ENCODE data around the gene TMEM185B. TPM values are rescaled to one million over a fixed set of nuclear protein-coding genes. Genes with fewer than 3 reads are reported as not detected.

The TMEM185B gene
- total RNA-seq, 1 donor from 2014 or later: 27.9 TPM

- Histone ChIP-seq H2AFZ (ENCODE audit: low read depth, low read length) (peak overlapping the region; percentile 89), H3K27ac (ENCODE audit: low read depth, low read length) (peak overlapping the region; percentile 86), H3K27me3 (ENCODE audit: insufficient read depth, low read length) (no peaks in the 10 kb centered on the region), H3K4me2 (ENCODE audit: low read length) (peak overlapping the region; percentile 85), H3K4me1 (ENCODE audit: insufficient read depth, low read length) (peaks cover 4% of the 10 kb centered on the region), H3K9me3 (ENCODE audit: insufficient read depth, low read depth, low read length) (peaks cover 7% of the 10 kb centered on the region), H3K9ac (ENCODE audit: low read length) (peak overlapping the region; percentile 79), H3K36me3 (ENCODE audit: insufficient read depth, low read length) (no peaks in the 10 kb centered on the region), H3K79me2 (ENCODE audit: insufficient read depth, low read length) (peaks cover 21% of the 10 kb centered on the region), H4K20me1 (ENCODE audit: insufficient read depth, low read length) (peaks cover 31% of the 10 kb centered on the region), H3K4me3 (ENCODE audit: insufficient read depth, low read depth, low read length) (peak overlapping the region; percentile 66)
- FAIRE-seq (no peak), DNase-seq (ENCODE audit: low read depth) (no peak)
- H3K27me3 Mint-ChIP-seq (ENCODE audit: low read depth, unreplicated experiment): peaks cover 26% of the 10 kb centered on the region
- H3K27ac Mint-ChIP-seq (ENCODE audit: unreplicated experiment): peak overlapping the region; percentile 80
- peaks cover 11% of the 10 kb centered on the region for H3K9me3 Mint-ChIP-seq (ENCODE audit: unreplicated experiment)
- H3K4me3 Mint-ChIP-seq (ENCODE audit: unreplicated experiment): peak overlapping the region; percentile 90
- TF ChIP-seq EZH2 (IDR thresholded peaks at IDR 0.05; ENCODE audit: insufficient read depth, low read length): no peak
- TF ChIP-seq CTCF (IDR thresholded peaks at IDR 0.05; ENCODE audit: insufficient read depth, low read depth, low read length): no peak
- H3K36me3 Mint-ChIP-seq (ENCODE audit: low read depth, unreplicated experiment): peaks cover 7% of the 10 kb centered on the region
- peaks cover 16% of the 10 kb centered on the region for H3K4me1 Mint-ChIP-seq (ENCODE audit: low read depth, unreplicated experiment)
Measured at GRCh38 chr2:120222186-120223033, 790 bp downstream of the TMEM185B start.

GRCh38 chr2:120221616-120222015, 1.6 kb downstream of the TMEM185B start:
- DNase-seq (ENCODE audit: low read depth) (no peak), FAIRE-seq (no peak)
- no peak overlapping the region for H3K4me3 ChIP-seq (ENCODE audit: insufficient read depth, low read depth, low read length)
- H4K20me1 ChIP-seq (ENCODE audit: insufficient read depth, low read length): peaks cover 31% of the 10 kb centered on the region
- peaks cover 21% of the 10 kb centered on the region for H3K79me2 ChIP-seq (ENCODE audit: insufficient read depth, low read length)
- H3K27ac ChIP-seq (ENCODE audit: low read depth, low read length): no peak overlapping the region
- Mint-ChIP-seq H3K4me1 (ENCODE audit: low read depth, unreplicated experiment) (peaks cover 16% of the 10 kb centered on the region), H3K4me3 (ENCODE audit: unreplicated experiment) (peak overlapping the region; percentile 90), H3K36me3 (ENCODE audit: low read depth, unreplicated experiment) (peaks cover 7% of the 10 kb centered on the region), H3K27me3 (ENCODE audit: low read depth, unreplicated experiment) (peaks cover 19% of the 10 kb centered on the region), H3K27ac (ENCODE audit: unreplicated experiment) (no peak overlapping the region), H3K9me3 (ENCODE audit: unreplicated experiment) (peaks cover 11% of the 10 kb centered on the region)
- H2AFZ ChIP-seq (ENCODE audit: low read depth, low read length): no peak overlapping the region
- no peaks in the 10 kb centered on the region for H3K27me3 ChIP-seq (ENCODE audit: insufficient read depth, low read length)
- no peaks in the 10 kb centered on the region for H3K36me3 ChIP-seq (ENCODE audit: insufficient read depth, low read length)
- H3K4me1 ChIP-seq (ENCODE audit: insufficient read depth, low read length): peaks cover 4% of the 10 kb centered on the region
- no peak overlapping the region for H3K9ac ChIP-seq (ENCODE audit: low read length)
- H3K9me3 ChIP-seq (ENCODE audit: insufficient read depth, low read depth, low read length): peaks cover 7% of the 10 kb centered on the region
- peak overlapping the region; percentile 85 for H3K4me2 ChIP-seq (ENCODE audit: low read length)
- TF ChIP-seq EZH2 (IDR thresholded peaks at IDR 0.05; ENCODE audit: insufficient read depth, low read length): no peak
- TF ChIP-seq CTCF (IDR thresholded peaks at IDR 0.05; ENCODE audit: insufficient read depth, low read depth, low read length): no peak

DNA sequence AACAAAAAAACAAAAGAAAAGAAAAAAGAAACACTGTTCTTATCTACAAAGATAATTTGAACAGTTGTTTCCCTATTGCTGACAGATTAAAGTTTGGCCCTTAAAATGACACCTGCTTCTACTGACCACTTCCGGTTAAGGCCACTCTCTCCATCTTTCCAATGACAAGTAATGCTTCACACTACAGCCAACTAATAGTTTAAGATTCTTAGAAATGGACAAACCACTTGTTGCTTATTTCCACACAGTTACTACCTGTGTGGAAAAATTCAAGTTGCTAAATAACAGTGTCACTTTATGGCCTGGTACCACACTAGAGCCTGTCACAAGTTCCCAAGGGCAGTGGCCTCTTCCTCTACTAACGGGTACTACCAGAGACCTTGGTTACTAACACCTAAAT, 2.4 kb downstream of the TMEM185B start:
- H3K4me1 Mint-ChIP-seq (ENCODE audit: low read depth, unreplicated experiment): peaks cover 16% of the 10 kb centered on the region
- Histone ChIP-seq H3K27me3 (ENCODE audit: insufficient read depth, low read length) (no peaks in the 10 kb centered on the region), H3K9me3 (ENCODE audit: insufficient read depth, low read depth, low read length) (peaks cover 7% of the 10 kb centered on the region), H3K79me2 (ENCODE audit: insufficient read depth, low read length) (peaks cover 21% of the 10 kb centered on the region), H3K4me2 (ENCODE audit: low read length) (peak overlapping the region; percentile 85), H4K20me1 (ENCODE audit: insufficient read depth, low read length) (peaks cover 31% of the 10 kb centered on the region), H3K4me3 (ENCODE audit: insufficient read depth, low read depth, low read length) (no peak overlapping the region), H3K36me3 (ENCODE audit: insufficient read depth, low read length) (no peaks in the 10 kb centered on the region), H3K27ac (ENCODE audit: low read depth, low read length) (no peak overlapping the region), H2AFZ (ENCODE audit: low read depth, low read length) (no peak overlapping the region), H3K9ac (ENCODE audit: low read length) (no peak overlapping the region), H3K4me1 (ENCODE audit: insufficient read depth, low read length) (peaks cover 4% of the 10 kb centered on the region)
- H3K4me3 Mint-ChIP-seq (ENCODE audit: unreplicated experiment): peak overlapping the region; percentile 18
- TF ChIP-seq EZH2 (IDR thresholded peaks at IDR 0.05; ENCODE audit: insufficient read depth, low read length) (no peak), CTCF (IDR thresholded peaks at IDR 0.05; ENCODE audit: insufficient read depth, low read depth, low read length) (no peak)
- peaks cover 12% of the 10 kb centered on the region for H3K27me3 Mint-ChIP-seq (ENCODE audit: low read depth, unreplicated experiment)
- H3K9me3 Mint-ChIP-seq (ENCODE audit: unreplicated experiment): peaks cover 11% of the 10 kb centered on the region
- DNase-seq (ENCODE audit: low read depth) (no peak), FAIRE-seq (no peak)
- H3K36me3 Mint-ChIP-seq (ENCODE audit: low read depth, unreplicated experiment): peaks cover 7% of the 10 kb centered on the region
- no peak overlapping the region for H3K27ac Mint-ChIP-seq (ENCODE audit: unreplicated experiment)

Measured in astrocyte (in vitro differentiated cells and primary cell).